SK-N-MC (cell line): ENCODE data around the gene KRR1.

ENCODE experiments used
- EZH2 ChIP-seq: fragments of 200-600 bp; sonication (generic); IDR thresholded peaks from one replicate; pipeline ENCODE4 v1.6.1; 2017; ENCODE audit warnings: antibody characterized with exemption
- FOXP2 ChIP-seq: optimal IDR thresholded peaks from 2 replicates; pipeline ENCODE3; 2011; ENCODE audit warnings: mild to moderate bottlenecking, moderate library complexity; ENCODE audit not compliant: insufficient read depth; ENCODE audit errors: extremely low read length, control extremely low read depth
- POLR2AphosphoS5 ChIP-seq: IDR thresholded peaks from 2 replicates; pipeline ENCODE4 v1.6.1; 2012; ENCODE audit warnings: mild to moderate bottlenecking, low read depth, low read length, borderline replicate concordance

DNA sequence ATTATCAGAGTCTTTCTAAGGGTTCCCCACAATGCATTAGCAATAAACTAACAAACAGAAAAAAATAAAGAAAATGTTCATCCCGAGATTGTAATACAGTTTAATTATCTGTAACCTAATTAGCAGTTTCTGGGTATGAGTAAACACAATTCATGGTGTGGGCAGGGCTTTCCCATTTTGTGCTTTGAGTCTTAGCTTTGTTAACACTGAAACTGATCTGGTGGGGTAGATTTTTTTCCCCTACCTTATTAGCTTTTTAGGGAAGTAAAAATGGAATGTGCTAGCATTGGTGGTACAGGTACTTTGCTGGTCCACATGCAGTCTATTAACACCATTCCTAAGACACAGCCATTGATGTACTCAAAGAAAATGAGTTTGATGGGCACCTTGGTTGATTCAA is 18.4 kb upstream of the KRR1 start:
- TF ChIP-seq EZH2 = no peak
- no peak for TF ChIP-seq FOXP2
- TF ChIP-seq POLR2AphosphoS5 = no peak
